Lower lobe of right lung (tissue), 2 donors: ENCODE data around the gene ALDH16A1. TPM values are rescaled to one million over a fixed set of nuclear protein-coding genes. Genes with fewer than 3 reads are reported as not detected.
A peak's percentile ranks its signal among the peaks of the same experiment; 100 is the strongest.
"Not testable (repeated sequence)": the region's sequence is repeated elsewhere in the genome, so short reads cannot be mapped to it uniquely, and the experiment has no call there.

Source experiments
- ATAC-seq, 2 donors: fragments of 200-7000 bp; cut with Tn5 transposase; one replicate each; pipeline ENCODE4 v1.9.1; 2020 to 2022; ENCODE audit warnings: mild to moderate bottlenecking in 2 of 2, moderate library complexity in 2 of 2
- DNase-seq: peaks from one replicate; pipeline ENCODE4 v3.0.0-alpha.2; 2020
- H3K27ac ChIP-seq: fragments of 200-600 bp; one replicate; pipeline ENCODE4 v1.8.0; 2022
- H3K27me3 ChIP-seq: fragments of 200-600 bp; one replicate; pipeline ENCODE4 v1.8.0; 2022; ENCODE audit warnings: low read depth
- H3K36me3 ChIP-seq: fragments of 200-600 bp; one replicate; pipeline ENCODE4 v1.8.0; 2022; ENCODE audit warnings: mild to moderate bottlenecking
- H3K4me1 ChIP-seq: fragments of 200-600 bp; one replicate; pipeline ENCODE4 v1.8.0; 2022
- H3K4me3 ChIP-seq: fragments of 200-600 bp; one replicate; pipeline ENCODE4 v1.8.0; 2022; ENCODE audit warnings: mild to moderate bottlenecking
- H3K9me3 ChIP-seq: fragments of 200-600 bp; one replicate; pipeline ENCODE4 v1.8.0; 2022
- intact Hi-C: fragments of 100-400 bp; cut with DNase I; formaldehyde crosslinking; loops from one replicate; pipeline ENCODE4 v1.11.0; 2022
- total RNA-seq: library from RNA; stranded (reverse); fragmentation: NEBNext Ultra II Directional; extraction: Animal tissue kit (Norgen Biotek cat#: 25700); gene quantifications from one replicate; pipeline ENCODE4 v1.2.1, GENCODE V29; 2021
- TF ChIP-seq, protein P1 (sequence below): fragments of 200-600 bp; IDR thresholded peaks from one replicate; pipeline ENCODE4 v1.8.0; 2022; ENCODE audit warnings: antibody characterized with exemption, mild to moderate bottlenecking
- donor health status: DM: no; HTN: yes; CAD: no; lungs with severe emphysema.

Gene ALDH16A1
- total RNA-seq, 1 donor from 2014 or later: 33.7 TPM

- no peaks in the 10 kb centered on the region for H3K9me3 ChIP-seq
- H3K27me3 ChIP-seq: peaks cover 40% of the 10 kb centered on the region
- TF ChIP-seq, protein P1, sequence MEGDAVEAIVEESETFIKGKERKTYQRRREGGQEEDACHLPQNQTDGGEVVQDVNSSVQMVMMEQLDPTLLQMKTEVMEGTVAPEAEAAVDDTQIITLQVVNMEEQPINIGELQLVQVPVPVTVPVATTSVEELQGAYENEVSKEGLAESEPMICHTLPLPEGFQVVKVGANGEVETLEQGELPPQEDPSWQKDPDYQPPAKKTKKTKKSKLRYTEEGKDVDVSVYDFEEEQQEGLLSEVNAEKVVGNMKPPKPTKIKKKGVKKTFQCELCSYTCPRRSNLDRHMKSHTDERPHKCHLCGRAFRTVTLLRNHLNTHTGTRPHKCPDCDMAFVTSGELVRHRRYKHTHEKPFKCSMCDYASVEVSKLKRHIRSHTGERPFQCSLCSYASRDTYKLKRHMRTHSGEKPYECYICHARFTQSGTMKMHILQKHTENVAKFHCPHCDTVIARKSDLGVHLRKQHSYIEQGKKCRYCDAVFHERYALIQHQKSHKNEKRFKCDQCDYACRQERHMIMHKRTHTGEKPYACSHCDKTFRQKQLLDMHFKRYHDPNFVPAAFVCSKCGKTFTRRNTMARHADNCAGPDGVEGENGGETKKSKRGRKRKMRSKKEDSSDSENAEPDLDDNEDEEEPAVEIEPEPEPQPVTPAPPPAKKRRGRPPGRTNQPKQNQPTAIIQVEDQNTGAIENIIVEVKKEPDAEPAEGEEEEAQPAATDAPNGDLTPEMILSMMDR: no peak
- peak overlapping the region; percentile 72 for H3K27ac ChIP-seq
- ATAC-seq (peak; percentile 85 to 87), DNase-seq (peak; percentile 96)
- H3K4me1 ChIP-seq: peaks cover 7% of the 10 kb centered on the region
- H3K4me3 ChIP-seq: peak overlapping the region; percentile 86
- intact Hi-C loops: loop anchor here (10.0 kb wide), 1 partner anchor 48 kb away; no protein-coding TSS in a partner anchor
- H3K36me3 ChIP-seq: peaks cover 13% of the 10 kb centered on the region
Observed at GRCh38 chr19:49442771-49443365, 10.2 kb upstream of the ALDH16A1 start.

DNA sequence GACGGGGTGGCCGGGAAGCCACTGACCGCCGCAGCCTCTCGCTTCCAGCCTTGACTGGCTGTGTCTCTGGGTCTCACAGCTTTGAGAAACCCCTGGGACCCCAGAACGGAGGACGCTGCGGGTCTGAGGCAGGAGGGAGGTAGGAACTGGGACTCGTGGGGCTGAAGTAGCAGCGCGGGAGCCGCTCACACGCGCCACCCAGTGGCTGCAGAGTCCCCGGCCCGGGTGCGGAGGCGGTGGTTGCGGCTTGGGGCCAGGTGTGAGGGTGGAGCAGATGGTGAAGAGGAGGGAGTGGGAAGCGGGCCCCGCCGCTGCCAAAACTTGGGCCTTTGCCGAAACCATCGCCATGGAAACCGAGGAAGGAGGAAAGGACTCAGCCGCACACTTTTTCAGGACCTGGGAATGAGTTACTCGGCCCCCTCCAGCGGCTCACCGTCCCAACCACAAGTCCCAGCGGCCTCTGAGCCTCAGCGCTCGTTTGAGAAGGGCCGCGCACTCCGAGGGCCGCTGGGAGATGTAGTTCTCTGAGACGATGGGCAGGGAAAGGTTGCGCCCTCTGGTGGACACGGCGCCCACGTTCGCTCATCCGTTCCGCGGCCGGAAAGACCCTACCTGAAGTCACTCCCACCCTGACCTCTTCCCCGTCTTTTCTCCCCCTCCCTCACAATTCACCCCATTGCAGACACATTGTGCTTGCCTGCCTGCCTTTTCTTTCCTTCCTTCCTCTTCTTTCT lies 9.5 kb upstream of the ALDH16A1 start:
- H3K4me1 ChIP-seq: peaks cover 7% of the 10 kb centered on the region
- H3K27me3 ChIP-seq: peaks cover 35% of the 10 kb centered on the region
- H3K36me3 ChIP-seq: peaks cover 18% of the 10 kb centered on the region
- H3K27ac ChIP-seq: peak overlapping the region; percentile 72
- intact Hi-C loops: loop anchor here (10.0 kb wide), 1 partner anchor 49 kb away; no protein-coding TSS in a partner anchor
- peak; percentile 95 for ATAC-seq
- peak overlapping the region; percentile 86 for H3K4me3 ChIP-seq
- H3K9me3 ChIP-seq: no peaks in the 10 kb centered on the region
- DNase-seq: peak; percentile 97
- TF ChIP-seq, protein P1: peak; percentile 89

GRCh38 chr19:49444100-49444700 lies 8.8 kb upstream of the ALDH16A1 start:
- Histone ChIP-seq H3K27me3 (peaks cover 29% of the 10 kb centered on the region), H3K36me3 (peaks cover 25% of the 10 kb centered on the region), H3K4me3 (peak overlapping the region; percentile 86)
- ATAC-seq, H3K4me1 ChIP-seq, H3K27ac ChIP-seq, DNase-seq, H3K9me3 ChIP-seq: not testable (repeated sequence)
- intact Hi-C loops: loop anchor here (10.0 kb wide), 1 partner anchor 49 kb away; no protein-coding TSS in a partner anchor

GRCh38 chr19:49445997-49446396 lies 7.0 kb upstream of the ALDH16A1 start:
- ATAC-seq (no peak), DNase-seq (no peak)
- Histone ChIP-seq H3K36me3 (peaks cover 29% of the 10 kb centered on the region), H3K27ac (no peak overlapping the region), H3K4me1 (peaks cover 17% of the 10 kb centered on the region), H3K4me3 (no peak overlapping the region), H3K9me3 (no peaks in the 10 kb centered on the region), H3K27me3 (peaks cover 11% of the 10 kb centered on the region)
- intact Hi-C loops: loop anchor here (10.0 kb wide), 1 partner anchor 51 kb away; no protein-coding TSS in a partner anchor
- TF ChIP-seq, protein P1: no peak

GRCh38 chr19:49447485-49448431 lies 5.3 kb upstream of the ALDH16A1 start:
- DNase-seq: no peak
- H3K27ac ChIP-seq: no peak overlapping the region
- intact Hi-C loops: loop anchor here (10.0 kb wide), 1 partner anchor 53 kb away; no protein-coding TSS in a partner anchor

More at GRCh38 chr19:49447485-49448431, 5.3 kb upstream of the ALDH16A1 start:
- ATAC-seq: no peak
- Histone ChIP-seq H3K36me3 (peaks cover 29% of the 10 kb centered on the region), H3K4me3 (no peak overlapping the region), H3K4me1 (peaks cover 20% of the 10 kb centered on the region), H3K9me3 (no peaks in the 10 kb centered on the region), H3K27me3 (no peaks in the 10 kb centered on the region)
- TF ChIP-seq, protein P1: no peak
